Keratinocyte (primary cell): ENCODE measurements around the gene ADPRS. TPM values are rescaled to one million over a fixed set of nuclear protein-coding genes. Genes with fewer than 3 reads are reported as not detected.

ENCODE experiments used
- DNase-seq: peaks from one replicate; pipeline ENCODE4 v3.0.0-alpha.2; 2011; ENCODE audit warnings: low read depth, missing footprints, low spot score
- FAIRE-seq: peaks from 2 replicates; lab custom pipeline; 2011; peaks lifted over from hg19 to GRCh38; lab: Jason Lieb, UNC
- H2AFZ ChIP-seq: 2 replicates; pipeline ENCODE4 v1.6.0; 2012; ENCODE audit warnings: low read length, control low read depth, inconsistent platforms; ENCODE audit not compliant: control insufficient read depth
- H3K27ac ChIP-seq: 2 replicates; pipeline ENCODE4 v1.5.1; 2011; ENCODE audit warnings: low read length; ENCODE audit not compliant: control insufficient read depth, insufficient read depth
- H3K27me3 ChIP-seq: 3 replicates; pipeline ENCODE4 v1.6.0; 2011; ENCODE audit warnings: low read length; ENCODE audit not compliant: control insufficient read depth, insufficient read depth; ENCODE audit errors: extremely low read depth
- H3K36me3 ChIP-seq, 2 experiments: 2 replicates in 1 of 2; 3 replicates in 1 of 2; pipeline ENCODE4 v1.5.1; 2011; ENCODE audit warnings: low read length in 2 of 2, mild to moderate bottlenecking in 1 of 2; ENCODE audit not compliant: control insufficient read depth in 2 of 2, insufficient read depth in 2 of 2; ENCODE audit errors: extremely low read depth in 1 of 2
- H3K4me1 ChIP-seq: 3 replicates; pipeline ENCODE4 v1.5.1; 2011; ENCODE audit warnings: low read length; ENCODE audit not compliant: control insufficient read depth, insufficient read depth; ENCODE audit errors: extremely low read depth
- H3K4me2 ChIP-seq: 3 replicates; pipeline ENCODE4 v1.6.0; 2011; ENCODE audit warnings: low read depth, low read length; ENCODE audit not compliant: control insufficient read depth, insufficient read depth; ENCODE audit errors: extremely low read depth
- H3K4me3 ChIP-seq, 3 experiments: fragments of 200-600 bp in 1 of 3; sonication (generic) in 1 of 3; 2 replicates in 2 of 3; 3 replicates in 1 of 3; pipeline ENCODE4 v1.5.1; 2011 to 2016; ENCODE audit warnings: low read length in 3 of 3, mild to moderate bottlenecking in 3 of 3, control low read depth in 2 of 3, inconsistent platforms in 1 of 3, low read depth in 1 of 3, mixed read lengths in 1 of 3, mixed run types in 1 of 3, moderate library complexity in 1 of 3; ENCODE audit not compliant: control insufficient read depth in 2 of 3, insufficient read depth in 2 of 3; ENCODE audit errors: extremely low read depth in 1 of 3
- H3K79me2 ChIP-seq: 2 replicates; pipeline ENCODE4 v1.6.0; 2012; ENCODE audit warnings: low read length; ENCODE audit not compliant: control insufficient read depth, insufficient read depth
- H3K9ac ChIP-seq: 3 replicates; pipeline ENCODE4 v1.6.0; 2011; ENCODE audit warnings: low read length; ENCODE audit not compliant: control insufficient read depth, insufficient read depth; ENCODE audit errors: extremely low read depth
- H3K9me1 ChIP-seq: 3 replicates; pipeline ENCODE4 v1.6.0; 2011; ENCODE audit warnings: low read length; ENCODE audit not compliant: control insufficient read depth, insufficient read depth; ENCODE audit errors: extremely low read depth
- H3K9me3 ChIP-seq: 2 replicates; pipeline ENCODE4 v1.5.1; 2012; ENCODE audit warnings: low read depth, low read length; ENCODE audit not compliant: control insufficient read depth
- H4K20me1 ChIP-seq: 3 replicates; pipeline ENCODE4 v1.6.0; 2011; ENCODE audit warnings: low read length; ENCODE audit not compliant: control insufficient read depth, insufficient read depth; ENCODE audit errors: extremely low read depth
- EZH2 ChIP-seq: IDR thresholded peaks from one replicate; pipeline ENCODE4 v1.6.1; 2012; ENCODE audit warnings: inconsistent platforms, mild to moderate bottlenecking, low read length, moderate library complexity
- dilution Hi-C: fragments of 300-500 bp; cut with MboI; formaldehyde crosslinking; loops from one replicate; pipeline ENCODE4 v1.7.0; 2020; ENCODE audit warnings: low sequenced_read_pairs; ENCODE audit not compliant: extremely low pct_ligation_motif_present
- polyA plus RNA-seq, 5 experiments: library from polyadenylated mRNA; depleted of rRNA in 3 of 5; stranded (reverse) in 3 of 5; stranded (forward) in 1 of 5; unstranded in 1 of 5; fragments of >200 nt; gene quantifications; 1 replicate in 1 of 5; 2 replicates in 3 of 5; 3 replicates in 1 of 5; pipeline versions ENCODE4 v1.2.1 to v1.2.3, GENCODE V29; 2011 to 2012; ENCODE audit warnings: missing spikeins in 2 of 5, low read depth in 1 of 5, low replicate concordance in 1 of 5
- TF ChIP-seq, protein P1 (sequence below), 3 experiments: IDR thresholded peaks in 1 of 3; conservative IDR thresholded peaks in 1 of 3; optimal IDR thresholded peaks in 1 of 3; 2 replicates in 2 of 3; 3 replicates in 1 of 3; pipeline versions ENCODE3 to v1.5.1; 2011; ENCODE audit warnings: low read length in 3 of 3, mild to moderate bottlenecking in 3 of 3, moderate library complexity in 2 of 3, control low read depth in 1 of 3, inconsistent platforms in 1 of 3; ENCODE audit not compliant: insufficient read depth in 2 of 3; ENCODE audit errors: extremely low read depth in 1 of 3

Gene ADPRS
- polyA plus RNA-seq, 1 donor (not counting 4 experiments of a cell fraction or from before 2014, with no cell fraction given) = 33.1 TPM

DNA sequence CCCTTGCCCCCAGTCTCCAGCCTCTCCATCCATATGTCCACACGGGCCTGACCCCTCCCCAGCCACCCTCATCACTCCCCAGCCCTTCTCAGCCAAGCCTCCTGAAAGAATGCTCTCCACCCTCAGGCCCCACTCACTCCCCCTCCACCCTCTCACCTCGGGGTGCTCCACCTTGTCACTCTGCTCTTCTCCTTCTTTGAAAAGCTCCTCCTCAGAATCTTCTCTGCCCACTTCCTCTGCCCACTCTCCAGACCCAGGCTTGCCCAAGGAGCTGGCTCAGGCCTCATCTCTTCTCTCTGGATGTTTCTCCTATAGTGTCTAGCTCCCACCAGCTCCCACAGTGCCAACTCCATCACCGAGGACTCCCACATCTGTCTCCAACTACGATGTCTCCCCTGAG lies 22.5 kb downstream of the ADPRS start:
- Histone ChIP-seq H3K9ac (no peak overlapping the region), H3K4me3 (no peak overlapping the region), H3K27ac (no peak overlapping the region), H3K27me3 (no peaks in the 10 kb centered on the region), H3K4me2 (no peak overlapping the region), H3K9me1 (no peaks in the 10 kb centered on the region), H3K79me2 (no peaks in the 10 kb centered on the region), H4K20me1 (no peaks in the 10 kb centered on the region), H3K36me3 (no peaks in the 10 kb centered on the region), H3K9me3 (no peaks in the 10 kb centered on the region), H2AFZ (no peak overlapping the region), H3K4me1 (peaks cover 14% of the 10 kb centered on the region)
- no peak for TF ChIP-seq EZH2
- TF ChIP-seq, protein P1, sequence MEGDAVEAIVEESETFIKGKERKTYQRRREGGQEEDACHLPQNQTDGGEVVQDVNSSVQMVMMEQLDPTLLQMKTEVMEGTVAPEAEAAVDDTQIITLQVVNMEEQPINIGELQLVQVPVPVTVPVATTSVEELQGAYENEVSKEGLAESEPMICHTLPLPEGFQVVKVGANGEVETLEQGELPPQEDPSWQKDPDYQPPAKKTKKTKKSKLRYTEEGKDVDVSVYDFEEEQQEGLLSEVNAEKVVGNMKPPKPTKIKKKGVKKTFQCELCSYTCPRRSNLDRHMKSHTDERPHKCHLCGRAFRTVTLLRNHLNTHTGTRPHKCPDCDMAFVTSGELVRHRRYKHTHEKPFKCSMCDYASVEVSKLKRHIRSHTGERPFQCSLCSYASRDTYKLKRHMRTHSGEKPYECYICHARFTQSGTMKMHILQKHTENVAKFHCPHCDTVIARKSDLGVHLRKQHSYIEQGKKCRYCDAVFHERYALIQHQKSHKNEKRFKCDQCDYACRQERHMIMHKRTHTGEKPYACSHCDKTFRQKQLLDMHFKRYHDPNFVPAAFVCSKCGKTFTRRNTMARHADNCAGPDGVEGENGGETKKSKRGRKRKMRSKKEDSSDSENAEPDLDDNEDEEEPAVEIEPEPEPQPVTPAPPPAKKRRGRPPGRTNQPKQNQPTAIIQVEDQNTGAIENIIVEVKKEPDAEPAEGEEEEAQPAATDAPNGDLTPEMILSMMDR (optimal IDR thresholded peaks at IDR 0.05 in 1 of 3, IDR thresholded peaks at IDR 0.05 in 1 of 3, conservative IDR thresholded peaks at IDR 0.05 in 1 of 3; ENCODE audit: extremely low read depth in 1 of 3, insufficient read depth in 2 of 3, low read length in 3 of 3) = no peak
- FAIRE-seq = no peak
- dilution Hi-C loops = no loop called here
- no peak for DNase-seq

- dilution Hi-C loops = no loop called here
- Histone ChIP-seq H4K20me1 (no peaks in the 10 kb centered on the region), H2AFZ (no peak overlapping the region), H3K27me3 (no peaks in the 10 kb centered on the region), H3K79me2 (no peaks in the 10 kb centered on the region), H3K4me2 (no peak overlapping the region), H3K9me3 (no peaks in the 10 kb centered on the region), H3K36me3 (no peaks in the 10 kb centered on the region), H3K9ac (no peak overlapping the region), H3K4me1 (peaks cover 14% of the 10 kb centered on the region), H3K4me3 (no peak overlapping the region), H3K27ac (no peak overlapping the region), H3K9me1 (no peaks in the 10 kb centered on the region)
- no peak for DNase-seq
- no peak for FAIRE-seq
- no peak for TF ChIP-seq EZH2
- TF ChIP-seq, protein P1 (optimal IDR thresholded peaks at IDR 0.05 in 1 of 3, IDR thresholded peaks at IDR 0.05 in 1 of 3, conservative IDR thresholded peaks at IDR 0.05 in 1 of 3; ENCODE audit: extremely low read depth in 1 of 3, insufficient read depth in 2 of 3, low read length in 3 of 3) = no peak
Measured at GRCh38 chr1:36112823-36113222, 24.1 kb downstream of the ADPRS start.
